ENCODE measurements around the gene VAMP4. TPM values are rescaled to one million over a fixed set of nuclear protein-coding genes. Genes with fewer than 3 reads are reported as not detected.
"Not testable (repeated sequence)": the region's sequence is repeated elsewhere in the genome, so short reads cannot be mapped to it uniquely, and the experiment has no call there.

Gene VAMP4
- total RNA-seq, 5 donors from 2014 or later (not counting 1 experiment from before 2014, with no cell fraction given), result 17.8 to 39.9 (median 33.9) TPM

- WGBS (ENCODE audit: insufficient coverage), result no CpG with 5 or more reads among the region's 2 CpGs
- Mint-ChIP-seq H3K27me3 (no peaks in the 10 kb centered on the region), H3K4me3 (no peak overlapping the region), H3K27ac (no peak overlapping the region), H3K36me3 (peaks cover 41% of the 10 kb centered on the region), H3K4me1 (peaks cover 46 to 57% (median 55%) of the 10 kb centered on the region in 3 donors), H3K9me3 (no peaks in the 10 kb centered on the region)
- no peak overlapping the region for H3K27ac ChIP-seq (ENCODE audit: low read length)
- H3K9me3 ChIP-seq, result no peaks in the 10 kb centered on the region
- no peak for ATAC-seq (replicated peaks in 1 of 4)
- H3K36me3 ChIP-seq (ENCODE audit: control insufficient read depth in 2 of 2, extremely low read depth in 1 of 2, insufficient read depth in 1 of 2, low read length in 1 of 2), result peaks cover 0 to 17% of the 10 kb centered on the region in 2 donors
- no peak for DNase-seq
- H3K27me3 ChIP-seq (replicated peaks in 1 of 2; ENCODE audit: control insufficient read depth in 2 of 2, extremely low read depth in 1 of 2, insufficient read depth in 2 of 2, low read length in 1 of 2), result no peaks in the 10 kb centered on the region
- no peak overlapping the region for H3K4me3 ChIP-seq (ENCODE audit: control insufficient read depth in 1 of 2, extremely low read depth in 1 of 2, low read length in 1 of 2)
- peaks cover 8 to 9% of the 10 kb centered on the region in 2 experiments for H3K4me1 ChIP-seq (ENCODE audit: control insufficient read depth in 1 of 2, extremely low read depth in 1 of 2, insufficient read depth in 2 of 2, low read length in 2 of 2)
- ChIA-PET POLR2A (no interaction called here), CTCF (no interaction called here)
Observed at GRCh38 chr1:171736196-171736595, 5.7 kb downstream of the VAMP4 start.

- Mint-ChIP-seq H3K9me3 (no peaks in the 10 kb centered on the region), H3K27ac (no peak overlapping the region), H3K36me3 (peaks cover 64% of the 10 kb centered on the region), H3K4me1 (peaks cover 34 to 44% (median 34%) of the 10 kb centered on the region in 3 donors), H3K4me3 (no peak overlapping the region), H3K27me3 (no peaks in the 10 kb centered on the region)
- DNase-seq (no peak), ATAC-seq (replicated peaks in 1 of 4) (no peak)
- no peaks in the 10 kb centered on the region for H3K4me1 ChIP-seq (ENCODE audit: control insufficient read depth in 1 of 2, extremely low read depth in 1 of 2, insufficient read depth in 2 of 2, low read length in 2 of 2)
- H3K27me3 ChIP-seq (replicated peaks in 1 of 2; ENCODE audit: control insufficient read depth in 2 of 2, extremely low read depth in 1 of 2, insufficient read depth in 2 of 2, low read length in 1 of 2), result no peaks in the 10 kb centered on the region
- H3K27ac ChIP-seq (ENCODE audit: low read length), result no peak overlapping the region
- H3K4me3 ChIP-seq (ENCODE audit: control insufficient read depth in 1 of 2, extremely low read depth in 1 of 2, low read length in 1 of 2), result no peak overlapping the region
- H3K9me3 ChIP-seq, result no peaks in the 10 kb centered on the region
- ChIA-PET CTCF (no interaction called here), POLR2A (interaction anchor here in 1 of 2 donors (0.5 to 0.6 kb wide), 2 partner anchors 20 to 240 kb away, joined by 3 to 10 read pairs; no protein-coding TSS in a partner anchor)
- H3K36me3 ChIP-seq (ENCODE audit: control insufficient read depth in 2 of 2, extremely low read depth in 1 of 2, insufficient read depth in 1 of 2, low read length in 1 of 2), result peaks cover 3 to 19% of the 10 kb centered on the region in 2 donors
Observed at GRCh38 chr1:171730052-171730451, 11.8 kb downstream of the VAMP4 start.

- Mint-ChIP-seq H3K27me3 (no peaks in the 10 kb centered on the region), H3K36me3 (peaks cover 77% of the 10 kb centered on the region), H3K27ac (no peak overlapping the region), H3K9me3 (peaks cover 5 to 11% (median 11%) of the 10 kb centered on the region in 3 donors), H3K4me1 (peaks cover 26 to 36% (median 28%) of the 10 kb centered on the region in 3 donors), H3K4me3 (no peak overlapping the region)
- Histone ChIP-seq H3K4me1 (ENCODE audit: control insufficient read depth in 1 of 2, extremely low read depth in 1 of 2, insufficient read depth in 2 of 2, low read length in 2 of 2) (no peaks in the 10 kb centered on the region), H3K27me3 (replicated peaks in 1 of 2; ENCODE audit: control insufficient read depth in 2 of 2, extremely low read depth in 1 of 2, insufficient read depth in 2 of 2, low read length in 1 of 2) (no peaks in the 10 kb centered on the region), H3K27ac (ENCODE audit: low read length) (no peak overlapping the region), H3K9me3 (peaks cover 2% of the 10 kb centered on the region), H3K4me3 (ENCODE audit: control insufficient read depth in 1 of 2, extremely low read depth in 1 of 2, low read length in 1 of 2) (no peak overlapping the region), H3K36me3 (ENCODE audit: control insufficient read depth in 2 of 2, extremely low read depth in 1 of 2, insufficient read depth in 1 of 2, low read length in 1 of 2) (peaks cover 7 to 22% of the 10 kb centered on the region in 2 donors)
- 100% methylated on average over 1 of the region's 3 CpGs for WGBS (ENCODE audit: insufficient coverage)
- CTCF ChIA-PET, result no interaction called here
- ATAC-seq (replicated peaks in 1 of 4) (no peak), DNase-seq (no peak)
- POLR2A ChIA-PET, result no interaction called here
Observed at GRCh38 chr1:171727778-171728177, 14.1 kb downstream of the VAMP4 start.

GRCh38 chr1:171723180-171723579 lies 18.7 kb downstream of the VAMP4 start:
- H3K36me3 ChIP-seq (ENCODE audit: control insufficient read depth in 2 of 2, extremely low read depth in 1 of 2, insufficient read depth in 1 of 2, low read length in 1 of 2), result peaks cover 6 to 15% of the 10 kb centered on the region in 2 donors
- H3K27ac Mint-ChIP-seq; H3K27me3 ChIP-seq (replicated peaks in 1 of 2; ENCODE audit: control insufficient read depth in 2 of 2, extremely low read depth in 1 of 2, insufficient read depth in 2 of 2, low read length in 1 of 2); H3K27ac ChIP-seq (ENCODE audit: low read length); ATAC-seq (replicated peaks in 1 of 4); DNase-seq; CTCF ChIA-PET; H3K9me3 ChIP-seq; H3K4me3 Mint-ChIP-seq; H3K4me3 ChIP-seq (ENCODE audit: control insufficient read depth in 1 of 2, extremely low read depth in 1 of 2, low read length in 1 of 2); H3K4me1 ChIP-seq (ENCODE audit: control insufficient read depth in 1 of 2, extremely low read depth in 1 of 2, insufficient read depth in 2 of 2, low read length in 2 of 2); H3K27me3 Mint-ChIP-seq; POLR2A ChIA-PET: not testable (repeated sequence)
- Mint-ChIP-seq H3K9me3 (peaks cover 6 to 14% (median 11%) of the 10 kb centered on the region in 3 donors), H3K4me1 (peaks cover 22 to 28% (median 25%) of the 10 kb centered on the region in 3 donors), H3K36me3 (peaks cover 78% of the 10 kb centered on the region)
- WGBS (ENCODE audit: insufficient coverage), result 100% methylated on average over 4 of the region's 4 CpGs

GRCh38 chr1:171718848-171719247 lies 23.0 kb downstream of the VAMP4 start:
- ChIA-PET CTCF (interaction anchor here in 1 of 2 donors (0.5 to 1.0 kb wide), 3 partner anchors 10 to 67 kb away, joined by 3 read pairs; no protein-coding TSS in a partner anchor), POLR2A (no interaction called here)
- 100% methylated on average over 1 of the region's 1 CpG for WGBS (ENCODE audit: insufficient coverage)
- Mint-ChIP-seq H3K36me3 (peaks cover 62% of the 10 kb centered on the region), H3K4me3 (no peak overlapping the region), H3K9me3 (peaks cover 6 to 14% (median 9%) of the 10 kb centered on the region in 3 donors), H3K4me1 (peaks cover 17 to 26% (median 26%) of the 10 kb centered on the region in 3 donors), H3K27ac (no peak overlapping the region), H3K27me3 (no peaks in the 10 kb centered on the region)
- H3K27ac ChIP-seq (ENCODE audit: low read length), result no peak overlapping the region
- H3K4me3 ChIP-seq (ENCODE audit: control insufficient read depth in 1 of 2, extremely low read depth in 1 of 2, low read length in 1 of 2), result no peak overlapping the region
- no peak for ATAC-seq (replicated peaks in 1 of 4)
- H3K4me1 ChIP-seq (ENCODE audit: control insufficient read depth in 1 of 2, extremely low read depth in 1 of 2, insufficient read depth in 2 of 2, low read length in 2 of 2), result no peaks in the 10 kb centered on the region
- H3K36me3 ChIP-seq (ENCODE audit: control insufficient read depth in 2 of 2, extremely low read depth in 1 of 2, insufficient read depth in 1 of 2, low read length in 1 of 2), result peaks cover 4 to 43% of the 10 kb centered on the region in 2 donors
- no peaks in the 10 kb centered on the region for H3K9me3 ChIP-seq
- DNase-seq, result no peak
- no peaks in the 10 kb centered on the region for H3K27me3 ChIP-seq (replicated peaks in 1 of 2; ENCODE audit: control insufficient read depth in 2 of 2, extremely low read depth in 1 of 2, insufficient read depth in 2 of 2, low read length in 1 of 2)

GRCh38 chr1:171718216-171718615 lies 23.6 kb downstream of the VAMP4 start:
- Mint-ChIP-seq H3K36me3 (peaks cover 56% of the 10 kb centered on the region), H3K9me3 (peaks cover 4 to 7% (median 5%) of the 10 kb centered on the region in 3 donors), H3K27ac (no peak overlapping the region), H3K4me1 (peaks cover 17 to 26% (median 26%) of the 10 kb centered on the region in 3 donors), H3K27me3 (no peaks in the 10 kb centered on the region), H3K4me3 (no peak overlapping the region)
- H3K9me3 ChIP-seq, result no peaks in the 10 kb centered on the region
- H3K4me3 ChIP-seq (ENCODE audit: control insufficient read depth in 1 of 2, extremely low read depth in 1 of 2, low read length in 1 of 2), result no peak overlapping the region
- H3K27me3 ChIP-seq (replicated peaks in 1 of 2; ENCODE audit: control insufficient read depth in 2 of 2, extremely low read depth in 1 of 2, insufficient read depth in 2 of 2, low read length in 1 of 2), result no peaks in the 10 kb centered on the region
- no peak for DNase-seq
- no CpG with 5 or more reads among the region's 1 CpG for WGBS (ENCODE audit: insufficient coverage)
- CTCF ChIA-PET, result interaction anchor here (0.5 to 1.0 kb wide), 4 partner anchors 9 to 68 kb away, joined by 3 read pairs; no protein-coding TSS in a partner anchor
- no peak overlapping the region for H3K27ac ChIP-seq (ENCODE audit: low read length)
- no peak for ATAC-seq (replicated peaks in 1 of 4)
- H3K4me1 ChIP-seq (ENCODE audit: control insufficient read depth in 1 of 2, extremely low read depth in 1 of 2, insufficient read depth in 2 of 2, low read length in 2 of 2), result no peaks in the 10 kb centered on the region
- H3K36me3 ChIP-seq (ENCODE audit: control insufficient read depth in 2 of 2, extremely low read depth in 1 of 2, insufficient read depth in 1 of 2, low read length in 1 of 2), result peaks cover 2 to 47% of the 10 kb centered on the region in 2 donors
- POLR2A ChIA-PET, result no interaction called here

All from T-cell (primary cell).